Activated CD4-positive, alpha-beta T cell treated with anti-CD3 and anti-CD28 coated beads, Interleukin-2, Interleukin-4, amounts not matched to agents 100 ng/mL and 50 ng/mL, durations not matched to agents 16 hours and 8 hours (primary cell): Measurements from ENCODE around the gene EEPD1.
"Not testable (repeated sequence)": the region's sequence is repeated elsewhere in the genome, so short reads cannot be mapped to it uniquely, and the experiment has no call there.

Experiments used
- DNase-seq: peaks from one replicate; pipeline ENCODE4 v3.0.0-alpha.2; 2020; ENCODE audit warnings: low spot score

The EEPD1 gene

DNA sequence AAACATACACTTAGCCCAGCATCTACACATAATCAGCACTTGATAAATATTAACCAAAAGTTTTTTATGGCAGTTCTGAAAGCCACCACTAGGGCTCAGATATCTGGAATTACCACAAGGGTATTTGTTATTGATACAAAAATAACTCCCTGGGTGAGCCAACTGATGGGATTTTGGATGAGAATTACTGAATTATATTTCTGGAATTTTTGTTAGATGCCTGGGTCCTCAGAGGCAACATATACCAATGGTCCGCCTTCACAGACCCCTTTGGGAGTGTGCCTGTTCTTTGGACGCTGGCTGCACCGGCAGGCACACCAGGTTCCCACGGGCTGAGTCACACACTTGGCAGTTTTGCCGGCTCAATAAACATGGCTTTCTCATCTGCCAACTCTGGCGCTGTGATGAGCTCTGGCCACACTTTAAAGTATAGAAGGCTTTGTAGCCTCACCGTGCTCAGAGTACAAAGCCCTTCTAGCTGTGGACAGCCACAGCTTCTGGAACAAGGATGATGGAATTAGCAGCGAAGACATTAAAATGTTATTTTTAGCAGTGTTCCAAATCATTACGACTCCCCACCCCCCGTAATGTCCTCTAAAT, 24.5 kb upstream of the EEPD1 start:
- DNase-seq: no peak

DNA sequence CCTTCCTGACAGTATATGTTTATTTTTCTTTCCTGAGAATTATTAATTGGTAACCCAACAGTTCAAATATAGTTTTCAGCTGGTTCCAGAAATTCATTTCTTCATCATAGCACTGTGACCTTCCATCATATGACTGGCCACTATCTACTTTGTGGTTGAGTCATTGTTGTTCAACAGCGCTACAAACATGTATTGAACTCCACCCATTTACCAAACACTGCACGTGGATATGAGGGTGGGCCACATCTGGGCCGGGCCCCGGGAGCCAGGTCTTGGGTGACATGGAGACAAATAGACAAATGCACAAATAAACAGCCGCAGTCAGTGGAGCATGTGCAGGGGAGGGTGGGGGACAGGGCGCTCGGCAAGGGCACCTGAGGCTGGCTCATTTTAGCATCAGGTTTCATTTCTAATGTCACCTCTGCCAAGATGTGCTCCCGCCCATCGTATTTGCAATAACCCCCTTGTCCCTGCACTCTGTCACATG, 24.0 kb upstream of the EEPD1 start:
- no peak for DNase-seq

DNA sequence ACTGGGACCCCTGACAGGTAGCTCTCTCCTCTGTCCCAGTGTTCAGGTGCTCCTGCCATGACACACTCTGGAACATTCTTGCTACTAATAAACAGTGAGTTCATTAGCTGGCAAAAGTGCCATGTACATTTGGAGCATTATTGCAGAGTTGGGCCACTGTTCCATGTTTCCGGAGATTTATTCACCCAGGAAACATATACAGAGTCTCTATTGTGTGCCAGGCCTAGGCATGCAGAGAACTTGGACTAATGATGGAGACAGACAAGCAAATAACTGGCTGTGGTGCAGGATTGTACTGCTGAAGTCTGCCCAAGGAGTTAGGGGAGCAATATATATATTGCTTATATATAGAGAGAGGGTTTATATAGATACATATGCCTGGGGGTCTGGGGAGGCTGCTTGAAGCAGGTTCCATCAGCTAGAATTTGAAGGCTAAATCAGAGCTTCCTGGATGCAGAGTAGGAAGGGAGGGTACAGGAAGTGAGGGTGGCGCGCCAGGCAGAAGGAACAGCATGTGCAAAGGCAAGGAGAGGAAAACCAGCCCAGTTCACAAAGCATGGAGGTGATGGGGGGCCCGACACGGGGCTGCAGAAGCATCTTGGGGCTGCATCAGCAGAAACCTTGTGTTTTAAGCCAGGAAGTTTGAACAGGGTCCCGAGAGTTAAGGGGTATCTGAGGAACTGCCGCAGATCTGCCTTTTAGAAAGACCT, 22.7 kb upstream of the EEPD1 start:
- DNase-seq: no peak

DNA sequence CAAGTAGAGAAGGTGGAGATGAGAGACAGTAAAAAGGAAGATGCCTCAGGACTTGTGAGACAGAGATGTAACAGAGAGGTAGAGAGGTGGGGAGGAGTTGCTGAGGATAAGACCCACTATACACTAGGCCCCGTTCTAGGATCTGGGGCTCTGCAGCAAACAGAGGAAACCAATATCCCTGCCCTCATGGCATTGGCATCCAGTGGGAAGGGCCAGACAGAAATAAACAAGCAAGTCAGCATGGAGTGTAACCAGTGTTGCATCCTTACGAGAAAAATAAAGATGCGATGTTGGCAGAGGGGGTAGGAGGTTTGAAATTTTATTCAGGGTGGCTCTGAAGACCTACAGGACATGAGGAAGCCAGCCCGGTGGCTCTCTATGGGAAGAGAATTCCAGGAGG, 22.0 kb upstream of the EEPD1 start:
- no peak for DNase-seq

DNA sequence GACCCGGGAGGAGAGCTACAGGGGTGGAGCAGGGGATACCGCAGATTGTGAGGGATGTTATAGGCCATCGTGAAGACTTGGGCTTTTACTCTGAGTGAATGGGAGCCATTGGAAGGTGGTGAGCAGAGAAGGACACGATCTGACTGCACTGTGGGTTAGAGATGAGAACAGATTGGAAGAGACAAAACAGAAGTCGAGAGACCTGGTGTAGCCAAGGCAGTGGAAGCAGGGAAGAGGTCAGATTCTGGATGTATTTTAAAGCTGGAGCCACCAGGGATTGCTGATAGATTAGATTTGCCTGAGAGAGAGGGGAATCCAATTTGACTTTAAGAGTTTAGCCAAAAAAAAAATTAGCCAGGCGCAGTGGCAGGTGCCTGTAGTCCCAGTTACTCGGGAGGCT, 21.6 kb upstream of the EEPD1 start:
- DNase-seq: no peak

DNA sequence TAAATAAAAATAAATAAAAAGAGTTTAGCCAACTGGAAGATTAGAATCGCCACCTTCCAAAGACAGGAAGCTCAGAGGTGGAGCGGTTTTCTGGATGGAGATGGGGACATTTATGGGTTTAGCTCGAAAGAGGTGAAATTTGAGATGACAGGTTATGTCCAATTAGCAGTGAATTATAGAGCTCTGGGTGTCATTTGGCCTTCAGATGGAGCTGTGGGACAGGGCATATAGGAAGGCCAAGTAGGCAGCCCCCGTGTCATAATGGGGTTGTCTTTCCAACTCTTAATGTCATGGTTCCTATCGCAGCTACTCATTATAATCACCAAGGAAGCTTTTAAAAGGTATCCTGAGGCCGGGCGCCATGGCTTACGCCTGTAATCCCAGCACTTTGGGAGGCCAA, 21.0 kb upstream of the EEPD1 start:
- no peak for DNase-seq

DNA sequence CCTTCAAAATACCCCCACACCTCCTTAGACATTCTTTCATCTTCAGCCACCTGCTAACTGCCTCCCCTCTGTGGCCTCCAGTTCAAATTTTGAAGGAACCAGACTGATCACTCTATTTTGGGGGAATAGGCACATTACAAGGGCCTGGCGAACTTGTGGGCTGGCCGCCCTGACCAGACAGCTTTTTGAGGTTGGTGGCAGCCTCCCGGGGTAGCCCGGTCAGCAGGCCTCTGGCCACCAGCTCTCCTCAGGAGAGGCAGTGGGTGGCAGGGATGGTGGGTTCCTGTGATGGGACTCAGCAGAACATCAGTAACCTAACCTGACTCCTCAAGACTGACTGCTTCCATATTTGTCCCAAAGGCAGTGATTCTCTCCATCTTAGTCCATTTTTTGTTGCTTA, 17.4 kb upstream of the EEPD1 start:
- DNase-seq: no peak

DNA sequence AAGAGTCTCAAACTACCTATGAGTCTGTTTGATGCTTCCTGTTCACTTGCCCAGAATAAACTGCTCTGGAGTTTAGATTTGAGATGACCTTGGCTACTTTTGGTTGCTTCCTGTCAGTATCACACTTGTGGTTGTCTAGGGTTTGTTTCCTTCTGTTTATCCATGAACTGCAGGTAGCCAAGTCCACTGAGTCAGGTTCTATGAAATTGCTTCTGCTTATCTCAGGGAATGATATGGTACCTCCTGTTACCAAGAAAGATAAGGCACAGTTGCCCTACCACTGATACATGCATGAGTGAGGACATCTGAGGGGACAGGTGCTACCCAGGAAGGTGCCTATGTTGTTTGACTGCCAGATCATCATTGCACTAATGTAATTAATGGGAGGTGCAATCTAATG, 15.8 kb upstream of the EEPD1 start:
- no peak for DNase-seq

DNA sequence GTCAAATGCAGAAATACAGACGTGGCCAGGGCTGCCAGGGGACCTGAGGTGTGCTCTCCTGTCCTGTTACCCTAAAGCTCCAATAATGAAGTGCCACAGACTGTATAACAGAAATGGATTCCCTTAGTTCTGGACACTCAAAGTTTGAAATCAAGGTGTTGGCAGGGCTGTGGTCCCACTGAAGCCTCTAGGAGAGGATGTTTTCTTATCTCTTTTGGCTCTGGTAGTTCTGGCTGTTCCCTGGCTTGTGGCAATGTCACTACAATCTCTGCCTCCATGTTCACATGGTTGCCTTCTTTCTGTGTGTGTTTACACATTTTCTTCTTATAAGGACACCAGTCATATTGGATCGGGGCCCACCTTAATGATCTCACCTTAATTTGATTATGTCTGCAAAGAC, 15.3 kb upstream of the EEPD1 start:
- DNase-seq: no peak

DNA sequence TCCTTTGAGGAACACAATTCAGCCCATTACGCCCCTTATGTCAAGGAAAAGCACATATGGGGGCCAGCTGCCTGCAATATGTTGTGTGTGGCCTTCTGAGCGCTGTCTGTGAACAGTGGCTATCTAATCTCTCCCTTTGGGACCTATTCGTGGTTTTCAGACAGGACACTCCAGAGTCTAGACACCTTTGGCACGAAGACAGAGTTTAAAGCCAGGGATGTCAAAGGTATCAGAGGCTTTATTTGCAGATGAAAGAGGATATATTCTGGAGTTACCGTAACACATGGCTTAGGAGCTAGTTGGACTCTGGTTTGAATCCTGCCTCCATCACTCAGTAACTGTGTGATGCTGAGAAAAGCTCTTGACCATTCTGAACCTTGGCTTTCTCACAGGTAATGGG, 14.8 kb upstream of the EEPD1 start:
- no peak for DNase-seq

DNA sequence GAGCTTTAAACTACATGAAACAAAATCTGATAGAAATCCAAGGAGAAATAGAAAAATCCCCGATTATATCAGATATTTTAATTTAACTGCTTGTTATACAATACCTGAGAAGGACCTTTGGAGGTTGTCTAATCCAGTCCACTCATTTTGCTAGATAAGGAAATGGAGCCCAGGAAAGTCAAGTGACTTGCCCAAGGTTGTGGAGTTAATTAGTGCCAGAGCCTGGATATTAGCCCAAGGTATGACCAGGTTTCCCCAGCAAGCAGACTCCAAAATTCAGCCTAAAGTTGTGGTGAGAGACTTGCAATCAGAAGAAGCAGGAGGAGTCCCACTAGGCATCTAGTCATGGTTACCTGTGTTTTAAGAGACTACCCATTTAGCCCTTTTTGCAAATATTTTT, 11.7 kb upstream of the EEPD1 start:
- DNase-seq: no peak

DNA sequence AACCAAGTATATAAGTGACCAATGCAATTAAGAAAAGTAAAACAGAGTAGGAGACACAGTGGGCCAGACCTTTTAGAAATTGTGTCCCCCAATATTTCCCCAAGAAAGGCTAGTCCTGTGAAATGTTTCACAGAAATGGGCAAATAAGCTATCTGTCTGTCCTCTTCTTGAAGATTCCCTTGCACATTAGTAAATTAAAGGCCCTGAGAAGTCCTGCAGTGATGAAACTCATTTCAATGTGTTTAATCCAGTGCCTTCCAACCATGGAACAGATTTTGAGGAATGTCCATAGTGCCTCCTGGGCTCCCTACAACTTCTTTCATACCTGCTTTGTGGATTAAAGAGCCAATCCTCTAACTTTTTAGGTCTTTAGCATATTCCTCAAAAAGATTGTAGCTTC, 11.2 kb upstream of the EEPD1 start:
- DNase-seq: no peak

DNA sequence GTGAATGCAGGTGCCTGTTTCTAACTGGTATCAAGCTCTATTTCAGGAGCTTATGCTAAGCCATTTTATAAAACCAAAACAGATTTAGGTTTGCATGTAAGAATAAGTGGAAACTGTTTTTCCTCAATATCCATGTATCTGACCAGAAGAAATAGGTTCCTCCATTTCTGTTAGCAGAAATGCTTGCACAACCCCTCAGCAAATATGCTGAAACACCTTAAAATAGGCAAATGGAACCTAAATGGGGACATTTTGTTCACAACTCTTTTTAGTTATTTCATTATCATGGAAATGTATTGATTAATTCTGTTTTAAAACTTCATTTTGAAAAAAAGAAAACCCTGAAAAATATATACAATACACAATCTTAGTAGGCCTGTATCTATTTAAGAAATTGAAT, 8.9 kb upstream of the EEPD1 start:
- DNase-seq: no peak

DNA sequence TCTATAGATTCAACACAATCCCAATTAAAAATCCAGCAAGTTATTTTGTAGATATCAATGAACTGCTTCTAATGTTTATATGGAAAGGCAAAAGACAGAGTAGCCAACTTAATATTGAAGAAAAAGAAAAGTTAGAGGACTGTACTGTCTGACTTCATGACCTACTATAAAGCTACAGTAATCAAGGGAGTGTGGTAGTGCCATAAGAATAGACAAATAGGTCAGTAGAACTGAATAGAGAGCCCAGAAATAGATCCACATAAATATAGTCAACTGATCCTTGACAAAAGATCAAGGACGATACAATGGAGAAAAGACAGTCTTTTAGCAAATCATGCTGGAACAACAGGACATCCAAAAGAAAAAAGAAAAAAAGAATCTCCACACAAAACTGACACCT, 7.4 kb upstream of the EEPD1 start:
- DNase-seq: no peak

DNA sequence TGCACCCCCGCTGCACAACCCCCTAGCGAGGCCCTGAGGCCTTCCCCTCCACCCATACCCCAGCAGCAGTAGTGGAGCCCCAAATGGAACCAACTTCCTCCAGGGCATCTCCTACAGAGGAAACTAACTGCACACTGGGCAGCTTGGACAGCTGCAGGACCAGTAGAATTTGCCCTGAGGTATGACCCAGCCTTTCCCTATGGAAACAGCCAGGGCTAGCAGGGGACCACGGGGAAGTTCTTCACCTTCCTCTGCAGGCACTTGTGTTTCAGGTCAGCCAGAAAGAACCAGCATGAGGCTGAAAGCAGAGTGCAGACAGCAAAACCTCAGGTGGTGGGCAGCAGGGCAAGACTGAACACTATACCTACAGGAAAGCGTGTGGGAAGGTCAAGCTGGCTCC, 5.7 kb upstream of the EEPD1 start:
- no peak for DNase-seq

DNA sequence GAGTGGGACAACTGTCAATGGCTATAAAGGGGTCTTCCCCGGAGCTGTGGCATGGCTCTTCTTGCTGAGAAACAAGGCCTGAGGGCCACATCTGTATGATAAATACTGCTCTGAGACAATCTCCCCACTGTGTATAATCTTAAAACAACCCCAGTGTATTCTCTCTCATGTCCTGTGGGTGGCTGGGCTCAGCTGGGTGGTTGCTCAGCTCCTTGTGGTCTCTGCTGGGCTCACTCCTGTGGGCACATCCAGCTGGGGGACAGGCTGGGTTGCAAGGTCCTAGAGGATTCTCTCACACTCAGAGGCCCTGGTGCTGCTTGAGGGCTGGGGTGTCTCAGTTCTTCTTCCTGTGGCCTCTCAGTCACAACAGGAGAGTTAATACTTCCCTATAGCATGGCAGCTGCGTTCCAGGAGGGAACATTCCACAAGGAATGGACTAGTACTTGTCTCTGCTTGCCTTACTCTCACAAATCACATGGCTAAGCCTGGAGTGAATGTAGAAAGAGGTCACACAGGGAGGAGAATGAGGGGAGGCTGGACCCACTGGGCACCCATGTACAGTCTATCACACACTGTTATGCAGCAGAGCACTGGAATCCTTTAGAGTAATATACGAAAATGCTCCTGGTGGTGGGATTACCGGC, 4.5 kb upstream of the EEPD1 start:
- DNase-seq: no peak

DNA sequence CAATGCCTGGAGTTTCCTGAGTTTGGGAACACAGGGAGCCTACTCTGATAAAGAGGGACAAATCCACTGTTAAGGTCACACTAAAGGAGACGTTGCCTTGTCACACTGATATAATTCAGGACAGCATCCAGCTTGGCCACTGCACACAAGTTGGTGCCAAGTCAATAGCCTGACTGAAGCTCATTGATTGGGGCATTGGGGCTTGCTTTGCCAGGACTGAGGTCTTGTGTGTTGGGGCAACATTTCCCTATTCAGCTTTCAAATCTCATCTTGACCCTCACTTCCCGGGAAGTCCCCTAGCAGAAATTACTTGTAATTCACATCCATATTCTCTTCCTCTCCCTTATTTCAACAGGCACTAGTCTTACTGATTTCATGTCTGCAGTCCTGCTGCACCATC, 3.8 kb upstream of the EEPD1 start:
- DNase-seq: not testable (repeated sequence)

DNA sequence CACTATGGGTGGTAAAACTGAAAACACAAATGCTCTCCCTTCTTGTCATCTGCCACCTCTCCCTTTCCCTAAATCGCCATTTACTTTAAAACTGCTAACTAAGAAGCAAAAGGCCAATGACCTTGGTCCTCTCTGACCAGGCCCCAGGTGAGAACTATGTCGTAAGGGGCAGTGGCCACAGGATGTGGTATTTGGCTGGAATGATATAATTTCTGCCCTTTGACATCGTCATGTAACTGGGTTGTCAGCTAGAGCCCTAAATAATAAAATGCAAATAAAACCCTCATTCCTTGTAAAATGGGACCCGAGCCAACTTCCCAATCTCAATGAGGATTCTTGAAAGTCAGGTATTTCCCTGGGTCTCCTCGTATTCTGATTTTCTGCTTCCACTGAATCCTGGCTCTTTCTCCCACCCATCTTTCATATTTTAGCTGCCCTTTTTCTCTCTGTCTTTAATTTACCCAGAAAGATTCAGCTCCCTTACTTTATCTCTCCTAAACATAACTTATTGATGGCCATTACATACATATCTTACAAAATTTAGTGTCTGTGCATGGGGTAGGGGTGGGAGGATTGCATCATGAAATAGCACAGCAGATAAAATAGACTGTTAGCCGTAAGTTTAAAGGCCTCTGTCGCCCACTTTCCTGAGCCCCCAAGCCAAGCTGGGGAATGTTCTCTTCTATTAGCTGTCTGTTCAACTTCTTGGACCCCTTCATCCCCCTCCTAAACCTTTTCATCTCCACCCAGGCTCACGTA, 3.2 kb upstream of the EEPD1 start:
- no peak for DNase-seq

DNA sequence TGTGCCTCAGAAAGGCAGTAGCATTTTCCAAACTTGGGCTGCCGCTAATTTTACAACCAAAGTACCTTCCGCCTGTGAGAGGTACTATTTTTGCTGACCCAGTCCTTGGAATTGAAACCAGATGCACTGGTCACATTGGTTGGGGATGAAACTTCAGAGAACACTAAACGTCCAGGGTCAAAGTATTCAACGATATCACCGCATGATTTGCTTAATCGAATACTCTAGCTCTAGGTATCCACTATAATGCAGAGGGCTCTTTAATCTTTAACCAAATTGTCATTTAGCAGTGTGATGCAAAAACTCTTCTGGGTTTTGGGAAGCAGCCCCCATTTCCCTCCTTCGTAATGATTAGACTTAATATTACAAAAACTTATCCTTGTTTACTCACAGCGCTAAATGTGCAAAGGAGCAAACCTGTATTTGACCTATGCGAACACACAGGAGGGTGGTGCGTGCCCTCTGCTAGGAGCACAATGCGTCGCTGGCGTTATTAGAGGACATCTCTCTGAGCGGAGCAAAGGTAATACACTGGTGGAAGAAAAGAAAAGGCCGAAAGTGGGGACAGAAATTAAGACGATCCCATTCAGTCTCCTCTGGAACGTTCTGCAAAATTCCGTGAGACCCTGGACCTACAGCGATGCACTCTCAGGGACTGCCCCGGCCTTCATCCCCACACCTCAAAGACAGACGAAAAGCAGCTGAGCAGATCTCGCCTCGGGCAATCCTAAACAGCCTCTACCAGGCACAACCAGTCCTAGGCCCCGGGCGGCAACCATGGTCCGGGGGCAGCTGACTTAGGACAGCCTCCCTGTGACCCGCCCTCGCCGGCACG, 916 bp upstream of the EEPD1 start:
- DNase-seq: no peak

DNA sequence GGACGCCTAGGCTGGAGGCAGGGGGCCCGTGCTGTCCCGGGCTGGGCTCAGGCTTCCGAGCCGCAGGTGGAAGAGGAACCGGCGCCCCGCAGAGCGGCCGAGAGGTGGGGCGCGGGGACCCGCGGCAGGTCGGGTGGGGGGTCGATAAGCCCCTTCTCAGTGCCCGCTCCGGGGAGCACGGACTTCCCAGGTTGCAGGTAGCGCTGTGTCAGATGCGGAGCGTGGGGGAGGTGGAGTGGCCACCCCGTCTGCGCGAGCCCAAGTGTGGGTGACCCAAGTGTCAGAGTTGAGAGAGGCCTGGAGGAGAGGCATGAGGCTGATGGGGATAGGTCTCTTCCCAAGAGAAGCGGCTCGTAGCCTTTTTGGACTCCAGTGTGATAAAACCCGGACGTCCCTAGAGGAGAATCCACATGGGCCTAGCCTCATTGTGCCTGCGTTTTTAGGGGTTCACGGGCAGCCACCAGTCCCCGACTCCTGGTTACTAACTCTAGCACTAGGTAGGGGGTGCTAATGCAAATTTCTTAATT, 580 bp downstream of the EEPD1 start:
- DNase-seq: no peak
